AG09319 (cell line): Measurements from ENCODE around the gene HLA-DQB2.

Source experiments
- DNase-seq: peaks from one replicate; pipeline ENCODE4 v3.0.0-alpha.2; 2010; ENCODE audit warnings: low read depth; ENCODE audit errors: extremely low read depth
- CTCF ChIP-seq: IDR thresholded peaks from 2 replicates; pipeline ENCODE4 v1.5.1; 2011; ENCODE audit warnings: low read depth, mild to moderate bottlenecking, inconsistent platforms, low read length, moderate library complexity

HLA-DQB2 gene

GRCh38 chr6:32716396-32716795 lies 46.9 kb downstream of the HLA-DQB2 start:
- no peak for DNase-seq
- no peak for TF ChIP-seq CTCF

- no peak for DNase-seq
- TF ChIP-seq CTCF = no peak
Measured at GRCh38 chr6:32713241-32713640, 50.1 kb downstream of the HLA-DQB2 start.

- no peak for TF ChIP-seq CTCF
- no peak for DNase-seq
Measured at GRCh38 chr6:32709625-32710024, 53.7 kb downstream of the HLA-DQB2 start.
